ENCODE data around the gene RBPJ.
"Not testable (repeated sequence)": the region's sequence is repeated elsewhere in the genome, so short reads cannot be mapped to it uniquely, and the experiment has no call there.

The RBPJ gene

DNA sequence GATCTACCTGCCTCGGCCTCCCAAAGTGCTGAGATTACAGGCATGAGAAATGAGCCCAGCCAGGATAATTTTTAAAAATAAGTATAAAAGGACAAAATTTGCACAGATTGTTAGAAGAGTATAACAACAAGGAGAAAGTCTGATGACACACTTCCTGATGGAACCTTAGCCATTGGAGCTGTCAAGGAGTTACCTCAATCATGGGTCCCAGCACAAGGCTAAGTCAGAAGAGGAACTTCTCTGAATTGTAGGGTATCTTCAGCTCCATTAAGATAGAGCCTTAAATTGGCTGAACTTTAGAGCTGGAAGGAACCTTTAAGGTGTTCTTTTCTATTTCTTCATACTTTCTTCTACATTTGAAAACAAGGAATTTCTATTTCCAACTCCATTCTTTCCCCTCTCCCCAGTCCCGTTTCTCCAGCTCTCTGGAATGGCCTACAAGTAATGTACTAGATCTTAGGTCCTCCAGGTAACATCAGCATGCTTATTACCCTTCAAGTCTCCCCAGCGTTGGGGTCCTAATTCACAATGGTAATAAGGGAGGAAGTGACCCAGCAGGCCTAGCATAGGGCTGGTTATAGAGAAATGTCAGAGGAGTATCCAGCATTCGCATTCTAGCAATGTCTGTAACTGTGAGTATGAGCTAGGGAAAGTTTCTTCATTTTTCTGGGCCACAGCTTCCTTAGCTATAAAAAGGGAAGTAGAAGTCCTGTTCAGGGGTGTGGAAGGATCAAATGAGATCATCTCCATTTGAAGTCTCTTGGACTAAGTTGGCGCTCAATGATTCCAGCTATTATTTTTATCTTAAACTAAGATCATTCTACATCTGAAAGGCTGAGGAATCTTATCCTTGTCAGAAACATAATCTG, 18.5 kb upstream of the RBPJ start:
- no peak for DNase-seq

GRCh38 chr4:26303008-26303407, 17.8 kb upstream of the RBPJ start:
- DNase-seq: no peak

- DNase-seq: no peak
These were observed 13.6 kb upstream of the RBPJ start for GRCh38 chr4:26307037-26307800.

DNA sequence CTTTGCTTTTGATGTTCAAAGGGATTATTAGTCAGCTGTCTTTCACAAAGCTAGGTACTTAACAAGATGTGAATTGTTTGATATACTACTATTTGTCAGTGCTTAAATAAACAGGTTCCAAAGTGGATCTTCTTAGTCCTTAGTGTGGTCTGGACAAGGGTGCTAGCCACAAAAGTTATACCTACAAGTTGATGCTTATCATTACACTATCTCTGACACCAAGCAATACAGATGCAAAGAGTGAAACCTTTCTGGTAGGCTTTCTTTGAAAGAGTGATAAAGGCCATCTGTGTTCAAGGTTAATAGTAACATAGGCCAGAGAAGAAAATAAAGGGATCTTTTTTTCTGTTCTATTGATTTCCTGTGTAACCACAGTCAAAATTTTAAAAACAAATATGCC, 12.2 kb upstream of the RBPJ start:
- DNase-seq: no peak

DNA sequence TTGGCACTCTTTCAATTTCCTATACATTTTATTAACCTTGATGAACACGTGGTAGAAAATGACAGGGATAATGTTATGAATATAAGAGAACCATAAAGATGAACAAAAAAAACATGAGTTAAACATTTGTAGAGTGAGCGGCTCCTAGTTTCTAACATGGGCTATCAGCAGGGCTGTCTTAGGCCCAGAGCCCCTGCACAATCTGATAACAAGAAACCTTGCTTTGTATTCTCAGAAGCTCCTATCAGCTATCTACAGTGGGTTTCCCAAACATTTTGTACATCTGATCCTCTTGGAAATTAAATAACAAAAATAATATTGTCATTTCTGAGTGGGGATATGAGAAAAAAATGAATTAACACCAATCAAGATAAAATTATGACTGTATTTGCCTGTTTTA, 10.6 kb upstream of the RBPJ start:
- no peak for DNase-seq

- no peak for DNase-seq
These were observed 9.2 kb upstream of the RBPJ start for GRCh38 chr4:26311633-26312032.

- not testable (repeated sequence) for DNase-seq
These were observed 5.4 kb upstream of the RBPJ start for GRCh38 chr4:26315316-26315932.

GRCh38 chr4:26317766-26318165, 3.0 kb upstream of the RBPJ start:
- no peak for DNase-seq

GRCh38 chr4:26319467-26319948, 1.3 kb upstream of the RBPJ start:
- DNase-seq: peak; percentile 100

DNA sequence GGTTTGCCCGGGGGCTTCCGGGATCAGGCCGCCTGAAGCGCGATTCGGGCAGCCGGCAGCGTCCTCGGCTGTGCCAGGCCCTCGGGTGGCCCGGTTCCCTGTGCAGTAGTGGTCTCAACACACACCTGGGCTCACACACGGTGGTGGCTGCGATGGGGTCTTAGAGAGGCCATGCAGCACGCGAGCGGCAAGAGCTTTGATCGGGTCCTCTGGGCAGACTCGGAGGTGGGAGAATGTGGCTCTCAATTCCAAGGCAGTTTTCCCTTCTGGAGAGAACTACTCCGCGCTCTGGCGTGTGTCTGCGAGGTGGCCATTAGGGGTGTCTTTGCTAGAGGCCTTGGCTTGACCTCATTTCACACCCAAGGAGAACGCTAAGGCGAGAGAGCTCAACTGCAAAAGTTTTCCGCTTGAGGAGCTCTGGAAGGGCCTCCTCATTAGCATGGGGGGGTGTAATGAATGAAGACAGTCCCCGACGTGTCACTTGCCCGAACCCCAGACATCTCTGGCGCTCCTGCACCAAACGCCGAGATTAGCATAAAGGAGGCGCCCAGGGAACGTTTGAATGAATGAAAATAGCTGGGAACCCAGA, 771 bp upstream of the RBPJ start:
- DNase-seq: no peak

DNA sequence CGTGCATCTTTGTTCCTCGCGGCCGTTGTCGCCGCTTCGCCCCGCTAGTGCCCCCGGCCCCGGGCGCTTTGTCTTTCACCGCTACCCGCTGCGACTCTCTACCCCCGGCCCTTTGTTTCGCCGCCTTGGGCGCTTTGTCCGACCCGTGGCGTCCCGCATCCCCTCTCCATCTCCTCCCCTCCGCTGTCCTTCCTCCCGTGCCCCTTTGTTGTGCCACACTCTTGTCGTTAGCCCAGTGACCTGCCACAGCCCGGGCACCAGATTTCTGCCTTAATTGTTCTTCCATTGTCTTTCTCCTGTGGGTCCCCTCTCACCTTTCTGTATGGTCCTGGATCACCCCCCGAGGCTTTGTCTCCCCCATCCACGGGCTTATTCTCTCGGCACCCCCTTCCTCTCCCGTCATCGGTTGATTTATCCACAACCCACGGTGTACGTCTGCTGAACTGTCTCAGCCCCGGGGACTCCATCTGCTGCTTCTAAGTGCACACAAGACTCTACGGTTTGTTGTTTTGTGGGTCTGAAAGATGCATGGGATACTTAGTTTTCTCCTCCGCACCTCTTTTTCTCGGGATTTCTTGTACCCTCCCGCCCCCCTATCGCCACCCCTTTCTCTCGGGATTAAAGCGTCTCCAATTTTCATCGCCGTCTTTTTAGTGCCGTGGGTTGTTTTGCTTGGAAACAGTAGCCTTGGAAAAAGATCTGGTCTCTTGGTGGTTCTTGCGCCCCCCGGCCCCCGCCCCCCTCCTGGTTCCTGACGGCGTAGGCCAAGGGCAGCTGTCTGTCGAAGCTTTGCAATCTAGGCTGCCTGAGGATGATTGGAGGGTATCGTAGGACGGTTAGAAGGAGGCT, 783 bp downstream of the RBPJ start:
- DNase-seq: peak in 1 of 2 experiments; percentile 44

GRCh38 chr4:26322346-26322745, 1.5 kb downstream of the RBPJ start:
- no peak for DNase-seq

DNA sequence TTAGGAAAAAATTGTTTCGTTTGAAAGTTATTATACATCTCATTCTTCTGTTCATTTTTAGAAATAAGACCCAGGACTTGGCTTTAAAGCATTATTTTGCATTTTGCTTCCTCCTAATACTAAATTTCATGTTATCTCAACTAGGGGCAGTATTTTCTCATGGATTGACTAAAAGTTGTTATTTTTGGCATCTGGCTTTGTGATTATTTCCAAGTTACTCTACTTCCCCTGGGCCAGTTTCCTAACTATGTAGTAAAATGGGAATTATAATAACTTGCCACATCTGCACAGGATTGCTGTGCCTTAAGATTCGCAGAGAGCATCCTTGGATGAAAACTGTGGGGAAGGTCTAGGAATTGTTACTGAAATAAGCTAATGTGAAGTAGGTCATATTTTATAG, 3.0 kb downstream of the RBPJ start:
- DNase-seq: no peak

- DNase-seq: peak; percentile 13 to 34
These were observed 4.4 kb downstream of the RBPJ start for GRCh38 chr4:26325191-26325590.

DNA sequence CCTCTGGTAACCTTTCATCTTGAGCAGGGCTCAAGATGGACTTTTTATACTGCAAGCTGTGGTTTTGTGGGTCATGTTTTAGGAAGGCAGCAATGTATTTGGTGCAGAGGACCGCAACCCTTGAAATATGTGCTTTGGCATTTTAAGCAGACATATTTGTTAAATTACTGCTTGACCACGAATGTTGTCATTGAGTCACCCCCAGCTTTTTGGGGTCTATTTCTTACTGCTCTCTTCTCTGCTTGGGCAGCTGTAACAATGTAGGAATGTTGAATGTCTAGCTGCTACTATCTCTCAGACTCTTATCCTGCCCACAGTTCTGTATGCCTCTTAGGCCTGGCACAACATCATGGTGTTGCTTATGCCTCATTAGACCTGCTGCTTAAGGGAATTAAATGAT, 6.0 kb downstream of the RBPJ start:
- peak in 1 of 2 experiments; percentile 22 for DNase-seq

- peak; percentile 74 to 88 for DNase-seq
These were observed 9.5 kb downstream of the RBPJ start for GRCh38 chr4:26330186-26330787.

DNA sequence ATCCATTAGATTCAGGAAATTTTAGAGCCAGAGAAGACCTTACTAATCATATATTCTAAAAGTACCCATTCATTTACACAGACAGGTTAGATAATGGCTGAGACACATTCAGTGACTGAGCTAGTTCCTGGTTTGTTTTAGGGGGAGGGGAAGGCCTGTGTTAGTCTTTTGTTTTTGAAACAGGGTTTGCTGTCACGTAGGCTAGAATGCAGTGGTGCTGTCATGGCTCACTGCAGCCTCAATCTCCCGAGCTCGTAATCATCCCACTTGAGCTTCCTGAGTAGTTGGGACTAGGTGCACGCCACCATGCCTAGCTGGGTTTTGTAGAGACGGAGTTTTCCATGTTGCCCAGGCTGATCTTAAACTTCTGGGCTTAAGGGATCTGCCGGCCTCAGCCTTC, 10.1 kb downstream of the RBPJ start:
- peak; percentile 43 to 84 for DNase-seq

- no peak for DNase-seq
These were observed 10.7 kb downstream of the RBPJ start for GRCh38 chr4:26331380-26331950.

DNA sequence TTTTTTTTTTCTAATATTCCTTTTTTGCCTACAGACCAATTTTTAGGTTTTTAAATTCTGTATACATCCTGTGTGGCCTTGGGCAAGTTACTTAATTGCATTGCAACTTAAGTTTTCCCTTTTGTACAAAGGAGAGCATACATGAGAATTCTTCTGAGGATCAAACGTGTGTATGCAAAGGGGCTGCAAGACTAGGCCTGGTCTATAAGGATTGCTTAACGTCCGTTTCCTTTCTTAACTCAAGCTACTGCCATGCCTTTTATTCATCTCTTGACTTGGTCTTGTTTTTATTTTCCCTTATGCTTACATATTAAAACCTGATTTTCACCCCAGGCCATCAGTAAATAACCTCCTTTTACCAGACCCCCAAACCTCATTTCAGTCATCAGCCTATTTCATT, 13.6 kb downstream of the RBPJ start:
- no peak for DNase-seq

DNA sequence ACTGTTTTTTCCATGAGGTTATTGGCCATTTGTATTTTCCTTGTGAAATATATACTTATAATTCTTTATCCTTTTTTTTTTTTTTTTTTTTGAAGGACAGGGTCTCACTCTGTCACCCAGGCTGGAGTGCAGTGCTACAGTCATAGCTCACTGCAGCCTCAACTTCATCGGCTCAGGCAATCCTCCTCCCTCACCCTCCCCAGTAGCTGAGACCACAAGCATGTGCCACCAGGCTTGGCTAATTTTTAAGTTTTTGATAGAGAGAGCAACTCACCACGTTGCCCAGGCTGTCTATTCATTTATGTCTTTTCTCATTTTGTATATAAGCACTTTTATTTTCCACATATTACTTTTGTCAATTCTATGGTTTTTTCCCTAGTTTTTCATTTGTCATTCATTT, 16.8 kb downstream of the RBPJ start:
- no peak for DNase-seq

DNA sequence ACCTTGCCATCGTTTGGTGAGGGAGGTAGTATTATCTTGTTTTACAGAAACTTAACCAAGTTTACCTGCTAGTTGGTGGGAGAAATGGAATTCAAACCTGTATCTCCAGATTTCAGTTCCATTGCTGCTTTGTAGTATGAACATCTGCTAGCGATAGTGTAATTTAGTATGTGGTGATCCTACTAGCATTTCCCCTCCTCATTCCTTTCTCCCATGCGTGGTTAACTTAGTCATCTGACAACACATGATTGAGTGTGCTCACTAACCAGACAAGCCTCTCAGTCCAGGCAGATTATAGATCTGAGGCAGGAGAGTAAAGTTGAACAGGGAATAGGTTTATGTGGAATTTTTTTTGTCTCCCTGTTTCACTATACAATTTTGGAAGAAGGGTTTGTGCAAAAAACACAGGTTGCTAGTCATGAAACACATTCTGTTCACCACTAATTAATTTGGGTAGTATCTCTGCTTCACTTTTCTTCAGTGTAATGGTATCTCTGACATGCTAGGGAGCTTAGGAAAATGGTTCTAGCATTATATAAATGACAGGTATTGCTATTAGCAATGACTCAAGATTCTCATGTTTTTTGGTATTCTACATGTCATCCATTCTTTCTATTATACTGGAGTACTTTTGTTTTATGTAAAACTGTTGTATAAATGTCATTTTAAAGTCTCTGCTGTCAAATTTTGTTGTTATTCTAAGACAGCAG, 21.7 kb downstream of the RBPJ start:
- DNase-seq: no peak

All from NCI-H2081 (cell line).